ENCODE measurements around the gene CLEC20A.

CLEC20A gene

GRCh38 chr1:178498896-178499675 is 2.3 kb upstream of the CLEC20A start:
- no peak for DNase-seq

- no peak for DNase-seq
These were observed 1.2 kb upstream of the CLEC20A start for GRCh38 chr1:178497903-178498478.

- DNase-seq = no peak
These were observed 889 bp downstream of the CLEC20A start for GRCh38 chr1:178495741-178496409.

- DNase-seq = no peak
These were observed 1.6 kb downstream of the CLEC20A start for GRCh38 chr1:178495158-178495557.

GRCh38 chr1:178494569-178494971 is 2.2 kb downstream of the CLEC20A start:
- DNase-seq = no peak

GRCh38 chr1:178493301-178493741 is 3.4 kb downstream of the CLEC20A start:
- no peak for DNase-seq

GRCh38 chr1:178492341-178492740 is 4.4 kb downstream of the CLEC20A start:
- no peak for DNase-seq

GRCh38 chr1:178491721-178492120 is 5.0 kb downstream of the CLEC20A start:
- DNase-seq = no peak

- no peak for DNase-seq
These were observed 5.8 kb downstream of the CLEC20A start for GRCh38 chr1:178490967-178491366.

- no peak for DNase-seq
These were observed 6.6 kb downstream of the CLEC20A start for GRCh38 chr1:178490136-178490535.

- DNase-seq = no peak
These were observed 7.4 kb downstream of the CLEC20A start for GRCh38 chr1:178489399-178489798.

- no peak for DNase-seq
These were observed 8.4 kb downstream of the CLEC20A start for GRCh38 chr1:178488393-178488792.

GRCh38 chr1:178487070-178487615 is 9.6 kb downstream of the CLEC20A start:
- no peak for DNase-seq

GRCh38 chr1:178486100-178487069 is 10.4 kb downstream of the CLEC20A start:
- no peak for DNase-seq

- no peak for DNase-seq
These were observed 11.2 kb downstream of the CLEC20A start for GRCh38 chr1:178485541-178485981.

GRCh38 chr1:178484698-178485225 is 12.0 kb downstream of the CLEC20A start:
- DNase-seq = no peak

GRCh38 chr1:178483251-178483957 is 13.4 kb downstream of the CLEC20A start:
- no peak for DNase-seq

GRCh38 chr1:178477841-178478240 is 18.9 kb downstream of the CLEC20A start:
- DNase-seq = no peak

GRCh38 chr1:178477373-178477772 is 19.4 kb downstream of the CLEC20A start:
- no peak for DNase-seq

- no peak for DNase-seq
These were observed 24.2 kb downstream of the CLEC20A start for GRCh38 chr1:178472531-178472930.

GRCh38 chr1:178470411-178470960 is 26.3 kb downstream of the CLEC20A start:
- DNase-seq = no peak

Measured in bone marrow (tissue), 2 donors.